Mucosa of stomach (tissue), 1 donor: Measurements from ENCODE around the gene TAS1R3.

Source experiments
- H3K27me3 ChIP-seq: one replicate; pipeline ENCODE4 v1.7.0; 2013; ENCODE audit warnings: mild to moderate bottlenecking, low read length; ENCODE audit not compliant: control insufficient read depth, insufficient read depth
- H3K36me3 ChIP-seq: one replicate; pipeline ENCODE4 v1.7.0; 2013; ENCODE audit warnings: low read length; ENCODE audit not compliant: control insufficient read depth, insufficient read depth
- H3K4me1 ChIP-seq: one replicate; pipeline ENCODE4 v1.7.0; 2013; ENCODE audit warnings: mild to moderate bottlenecking, low read length; ENCODE audit not compliant: control insufficient read depth, insufficient read depth
- H3K4me3 ChIP-seq: one replicate; pipeline ENCODE4 v1.7.0; 2013; ENCODE audit warnings: low read length
- H3K9ac ChIP-seq: one replicate; pipeline ENCODE4 v1.7.0; 2013; ENCODE audit warnings: mild to moderate bottlenecking, low read length, moderate library complexity
- H3K9me3 ChIP-seq: one replicate; pipeline ENCODE4 v1.7.0; 2013; ENCODE audit warnings: mild to moderate bottlenecking, low read length, moderate library complexity; ENCODE audit not compliant: control insufficient read depth
- donor health status: Pancreatic carcinoma.

TAS1R3 gene

DNA sequence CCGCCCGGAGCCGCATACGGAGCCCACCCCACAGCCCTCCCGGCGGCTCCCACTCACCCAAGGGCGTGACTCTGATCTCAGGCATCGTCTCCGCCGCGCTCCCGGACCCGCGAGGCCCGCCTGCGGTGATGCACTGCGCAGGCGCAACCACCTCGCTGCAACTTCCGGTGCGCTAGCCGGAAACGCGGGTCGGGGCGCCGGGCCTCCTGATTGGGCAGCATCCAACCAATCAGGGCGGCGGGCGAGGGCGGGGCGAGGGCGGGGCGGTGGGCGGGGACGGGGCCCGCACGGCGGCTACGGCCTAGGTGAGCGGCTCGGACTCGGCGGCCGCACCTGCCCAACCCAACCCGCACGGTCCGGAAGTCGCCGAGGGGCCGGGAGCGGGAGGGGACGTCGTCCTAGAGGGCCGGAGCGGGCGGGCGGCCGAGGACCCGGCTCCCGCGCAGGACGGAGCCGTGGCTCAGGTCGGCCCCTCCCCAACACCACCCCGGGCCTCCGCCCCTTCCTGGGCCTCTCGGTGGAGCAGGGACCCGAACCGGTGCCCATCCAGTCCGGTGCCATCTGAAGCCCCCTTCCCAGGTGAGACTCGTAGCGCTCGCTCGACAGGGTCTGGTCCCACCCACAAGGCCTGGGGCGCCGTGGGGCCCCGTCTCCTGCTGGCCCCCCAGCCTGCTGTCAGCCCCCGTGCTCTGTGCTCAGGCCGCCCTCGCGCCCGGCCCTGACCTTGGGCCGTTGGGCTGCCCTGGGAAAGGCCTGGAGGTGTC is 6.4 kb upstream of the TAS1R3 start, which contains the start of the genes CPTP and INTS11:
TSS of gene CPTP (plus strand) at position 279 of the 764 bp plus-strand sequence. CDS start 2,109 bp downstream, outside the sequence.
TSS of gene INTS11 (minus strand) at position 137 of the 764 bp plus-strand sequence. CDS start at position 85, 52 bp downstream.
- Histone ChIP-seq H3K4me1 (peaks cover 31% of the 10 kb centered on the region), H3K9me3 (no peaks in the 10 kb centered on the region), H3K4me3 (peak within 1 kb of the TSS; percentile 71), H3K27me3 (no peaks in the 10 kb centered on the region), H3K36me3 (no peaks in the 10 kb centered on the region), H3K9ac (peak within 1 kb of the TSS; percentile 84)

DNA sequence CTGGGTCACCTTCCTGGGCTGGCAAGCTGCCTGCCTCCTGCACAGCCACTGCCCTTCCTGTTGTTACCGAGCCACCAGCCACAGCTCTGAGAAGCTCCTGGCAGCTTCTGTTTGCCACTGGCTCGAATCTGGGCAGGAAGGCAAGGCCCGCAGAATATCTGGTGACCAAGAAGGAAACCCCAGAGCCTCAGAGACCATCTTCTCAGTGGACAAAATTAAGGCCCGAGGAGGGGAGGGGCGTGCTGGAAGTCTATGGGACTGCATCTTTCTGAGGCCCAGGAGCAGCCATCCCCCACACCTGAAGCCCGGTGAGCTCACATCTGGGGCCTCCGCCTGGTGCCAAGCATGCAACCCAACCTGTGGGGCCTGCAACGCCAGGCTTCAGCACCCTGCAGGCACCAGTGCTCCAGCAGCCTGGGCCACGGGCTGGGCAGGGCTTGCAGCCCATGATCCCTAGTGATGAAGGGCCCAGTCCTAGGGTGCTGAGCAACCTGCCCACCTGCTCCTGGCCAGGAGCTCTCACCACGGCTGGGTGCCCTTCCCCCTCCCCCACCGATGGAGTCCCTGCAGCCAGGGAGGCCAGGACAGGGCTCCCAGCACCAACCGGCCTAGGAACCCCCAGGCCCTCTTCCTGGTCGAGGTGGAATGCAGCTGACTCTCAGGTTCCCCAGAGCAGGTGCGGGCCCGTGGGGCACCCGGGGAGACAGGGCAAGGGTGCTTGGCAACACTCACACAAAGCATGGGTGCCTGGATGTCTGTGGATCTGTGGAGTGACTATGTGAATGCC is 5.6 kb upstream of the TAS1R3 start:
- H3K27me3 ChIP-seq: peaks cover 2% of the 10 kb centered on the region
- no peaks in the 10 kb centered on the region for H3K9me3 ChIP-seq
- H3K4me3 ChIP-seq: peak overlapping the region; percentile 71
- peaks cover 31% of the 10 kb centered on the region for H3K4me1 ChIP-seq
- H3K36me3 ChIP-seq: no peaks in the 10 kb centered on the region
- H3K9ac ChIP-seq: peak overlapping the region; percentile 84

DNA sequence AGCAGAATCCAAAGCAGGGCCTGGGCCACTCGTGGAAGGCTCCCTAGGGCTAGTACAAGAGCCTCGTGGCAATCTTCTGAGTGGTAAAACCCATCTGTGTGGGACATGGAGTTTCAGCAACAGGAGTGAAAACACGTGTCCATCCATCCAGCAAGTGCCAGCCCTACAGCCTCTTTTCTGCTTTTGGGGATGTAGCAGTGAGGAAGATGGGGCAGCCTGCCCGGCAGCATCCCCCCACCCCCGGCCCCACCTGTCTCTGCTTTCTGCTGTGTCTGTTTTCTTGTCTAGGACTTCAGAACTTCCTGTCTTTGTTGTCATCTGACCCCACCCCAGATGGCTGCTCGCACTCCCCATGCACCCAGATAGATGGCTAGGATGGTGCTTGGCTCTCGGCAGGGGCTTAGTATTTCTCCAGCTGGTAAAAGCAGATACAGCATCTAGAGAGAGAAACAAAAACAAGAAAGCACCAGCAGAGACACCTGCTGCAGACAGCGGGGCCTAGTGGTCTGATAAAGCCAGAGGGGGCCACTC is 4.9 kb upstream of the TAS1R3 start:
- H3K36me3 ChIP-seq: no peaks in the 10 kb centered on the region
- H3K9ac ChIP-seq: peak overlapping the region; percentile 84
- H3K9me3 ChIP-seq: no peaks in the 10 kb centered on the region
- H3K4me3 ChIP-seq: no peak overlapping the region
- H3K27me3 ChIP-seq: peaks cover 9% of the 10 kb centered on the region
- H3K4me1 ChIP-seq: peaks cover 33% of the 10 kb centered on the region

DNA sequence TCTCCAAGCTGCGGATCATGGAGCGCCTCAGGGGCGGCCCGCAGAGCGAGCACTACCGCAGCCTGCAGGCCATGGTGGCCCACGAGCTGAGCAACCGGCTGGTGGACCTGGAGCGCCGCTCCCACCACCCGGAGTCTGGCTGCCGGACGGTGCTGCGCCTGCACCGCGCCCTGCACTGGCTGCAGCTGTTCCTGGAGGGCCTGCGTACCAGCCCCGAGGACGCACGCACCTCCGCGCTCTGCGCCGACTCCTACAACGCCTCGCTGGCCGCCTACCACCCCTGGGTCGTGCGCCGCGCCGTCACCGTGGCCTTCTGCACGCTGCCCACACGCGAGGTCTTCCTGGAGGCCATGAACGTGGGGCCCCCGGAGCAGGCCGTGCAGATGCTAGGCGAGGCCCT is 3.8 kb upstream of the TAS1R3 start:
- Histone ChIP-seq H3K36me3 (no peaks in the 10 kb centered on the region), H3K4me1 (peaks cover 37% of the 10 kb centered on the region), H3K4me3 (no peak overlapping the region)

DNA sequence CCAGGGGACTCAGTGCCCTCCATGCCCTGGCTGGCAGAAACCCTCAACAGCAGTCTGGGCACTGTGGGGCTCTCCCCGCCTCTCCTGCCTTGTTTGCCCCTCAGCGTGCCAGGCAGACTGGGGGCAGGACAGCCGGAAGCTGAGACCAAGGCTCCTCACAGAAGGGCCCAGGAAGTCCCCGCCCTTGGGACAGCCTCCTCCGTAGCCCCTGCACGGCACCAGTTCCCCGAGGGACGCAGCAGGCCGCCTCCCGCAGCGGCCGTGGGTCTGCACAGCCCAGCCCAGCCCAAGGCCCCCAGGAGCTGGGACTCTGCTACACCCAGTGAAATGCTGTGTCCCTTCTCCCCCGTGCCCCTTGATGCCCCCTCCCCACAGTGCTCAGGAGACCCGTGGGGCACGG is 2.8 kb upstream of the TAS1R3 start:
- Histone ChIP-seq H3K9ac (no peak overlapping the region), H3K9me3 (no peaks in the 10 kb centered on the region), H3K36me3 (no peaks in the 10 kb centered on the region), H3K27me3 (peaks cover 15% of the 10 kb centered on the region), H3K4me1 (peaks cover 39% of the 10 kb centered on the region), H3K4me3 (no peak overlapping the region)

More for the DNA sequence above, 3.8 kb upstream of the TAS1R3 start:
- no peak overlapping the region for H3K9ac ChIP-seq
- peaks cover 15% of the 10 kb centered on the region for H3K27me3 ChIP-seq
- H3K9me3 ChIP-seq: no peaks in the 10 kb centered on the region

DNA sequence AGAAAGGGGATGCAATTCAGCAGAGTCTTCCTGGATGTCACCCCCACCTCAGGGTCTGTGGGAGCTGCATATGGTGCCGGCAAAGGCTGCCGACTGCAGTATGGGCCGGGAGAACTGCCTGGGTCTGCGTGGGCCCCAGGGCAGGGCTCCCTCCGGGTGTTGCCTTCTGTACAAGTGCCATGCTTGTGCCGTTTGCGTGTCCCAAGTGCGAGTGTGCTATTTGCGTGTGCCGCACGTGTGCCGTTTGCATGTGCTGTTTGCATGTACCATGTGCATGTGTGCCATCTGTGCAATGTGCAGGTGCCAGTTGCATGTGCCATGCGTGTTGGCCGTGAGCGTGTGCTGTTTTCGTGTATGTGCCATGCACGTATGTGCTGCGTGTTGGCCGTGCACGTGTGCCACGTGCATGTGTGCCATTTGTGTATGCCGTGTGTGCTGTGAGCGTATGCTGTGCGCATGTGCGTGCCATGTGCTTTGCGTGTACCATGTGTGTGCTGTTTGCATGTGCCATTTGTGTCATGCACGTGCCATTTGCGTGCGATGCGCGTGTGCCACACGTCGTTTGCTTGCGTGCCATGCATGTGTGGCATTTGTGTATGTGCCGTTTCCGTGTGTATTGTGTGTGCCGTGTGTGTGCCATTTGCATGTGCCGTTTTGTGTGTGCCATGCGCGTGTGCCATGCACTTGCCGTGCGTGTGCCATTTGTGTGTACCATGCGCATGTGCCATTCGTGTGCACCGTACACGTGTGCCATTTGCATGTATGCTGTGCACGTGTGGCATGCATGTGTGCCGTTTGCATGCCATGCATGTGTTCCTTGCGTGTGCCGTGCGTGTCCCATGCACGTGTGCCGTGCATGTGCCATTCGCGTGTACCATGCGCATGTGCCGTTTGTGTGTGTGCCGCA is 1.5 kb upstream of the TAS1R3 start:
- Histone ChIP-seq H3K4me1 (peaks cover 38% of the 10 kb centered on the region), H3K4me3 (no peak overlapping the region), H3K9ac (no peak overlapping the region), H3K9me3 (no peaks in the 10 kb centered on the region), H3K36me3 (no peaks in the 10 kb centered on the region), H3K27me3 (peaks cover 15% of the 10 kb centered on the region)

DNA sequence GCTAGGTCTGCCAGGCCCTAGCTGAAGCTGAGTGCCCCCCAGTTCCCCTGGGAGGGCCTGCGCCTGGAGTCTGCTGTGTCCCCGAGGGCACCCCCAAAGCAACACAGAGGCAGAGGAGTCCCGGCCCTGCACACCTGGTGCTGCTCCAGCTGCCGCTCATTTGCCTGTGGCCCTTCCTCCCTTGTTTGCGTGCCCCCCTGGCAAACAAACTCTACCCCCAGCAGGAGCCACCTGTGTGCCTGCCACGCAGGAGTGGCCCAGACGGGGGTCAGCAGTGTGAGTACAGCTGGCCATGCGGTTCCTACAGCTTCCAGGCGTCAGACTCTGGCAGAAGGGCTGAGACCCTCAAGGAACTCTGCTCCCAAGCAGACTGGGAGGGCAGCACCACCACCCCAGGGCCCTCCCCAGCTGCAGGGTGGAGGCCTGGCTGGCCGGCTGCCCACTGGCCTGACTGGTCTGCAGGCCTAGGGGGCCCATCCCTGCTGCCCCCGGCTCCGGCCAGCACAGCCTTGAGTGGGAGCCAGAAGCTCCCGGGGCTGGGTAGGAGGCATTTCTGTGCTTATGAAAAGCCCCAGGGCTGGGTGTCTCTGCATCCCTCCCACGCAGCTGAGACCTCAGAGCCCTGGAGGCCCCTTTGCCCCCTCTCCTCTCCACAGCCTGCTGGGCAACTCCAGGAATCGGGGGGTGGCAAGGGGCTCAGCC is 563 bp upstream of the TAS1R3 start:
- Histone ChIP-seq H3K9ac (no peak overlapping the region), H3K4me1 (peaks cover 32% of the 10 kb centered on the region), H3K9me3 (no peaks in the 10 kb centered on the region), H3K27me3 (peaks cover 15% of the 10 kb centered on the region), H3K36me3 (no peaks in the 10 kb centered on the region), H3K4me3 (no peak overlapping the region)

DNA sequence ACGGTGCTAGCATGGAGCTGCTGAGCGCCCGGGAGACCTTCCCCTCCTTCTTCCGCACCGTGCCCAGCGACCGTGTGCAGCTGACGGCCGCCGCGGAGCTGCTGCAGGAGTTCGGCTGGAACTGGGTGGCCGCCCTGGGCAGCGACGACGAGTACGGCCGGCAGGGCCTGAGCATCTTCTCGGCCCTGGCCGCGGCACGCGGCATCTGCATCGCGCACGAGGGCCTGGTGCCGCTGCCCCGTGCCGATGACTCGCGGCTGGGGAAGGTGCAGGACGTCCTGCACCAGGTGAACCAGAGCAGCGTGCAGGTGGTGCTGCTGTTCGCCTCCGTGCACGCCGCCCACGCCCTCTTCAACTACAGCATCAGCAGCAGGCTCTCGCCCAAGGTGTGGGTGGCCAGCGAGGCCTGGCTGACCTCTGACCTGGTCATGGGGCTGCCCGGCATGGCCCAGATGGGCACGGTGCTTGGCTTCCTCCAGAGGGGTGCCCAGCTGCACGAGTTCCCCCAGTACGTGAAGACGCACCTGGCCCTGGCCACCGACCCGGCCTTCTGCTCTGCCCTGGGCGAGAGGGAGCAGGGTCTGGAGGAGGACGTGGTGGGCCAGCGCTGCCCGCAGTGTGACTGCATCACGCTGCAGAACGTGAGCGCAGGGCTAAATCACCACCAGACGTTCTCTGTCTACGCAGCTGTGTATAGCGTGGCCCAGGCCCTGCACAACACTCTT is 1.1 kb downstream of the TAS1R3 start:
- H3K4me3 ChIP-seq: no peak overlapping the region
- H3K27me3 ChIP-seq: peaks cover 15% of the 10 kb centered on the region
- H3K36me3 ChIP-seq: no peaks in the 10 kb centered on the region
- no peaks in the 10 kb centered on the region for H3K9me3 ChIP-seq
- no peak overlapping the region for H3K9ac ChIP-seq
- peaks cover 23% of the 10 kb centered on the region for H3K4me1 ChIP-seq

DNA sequence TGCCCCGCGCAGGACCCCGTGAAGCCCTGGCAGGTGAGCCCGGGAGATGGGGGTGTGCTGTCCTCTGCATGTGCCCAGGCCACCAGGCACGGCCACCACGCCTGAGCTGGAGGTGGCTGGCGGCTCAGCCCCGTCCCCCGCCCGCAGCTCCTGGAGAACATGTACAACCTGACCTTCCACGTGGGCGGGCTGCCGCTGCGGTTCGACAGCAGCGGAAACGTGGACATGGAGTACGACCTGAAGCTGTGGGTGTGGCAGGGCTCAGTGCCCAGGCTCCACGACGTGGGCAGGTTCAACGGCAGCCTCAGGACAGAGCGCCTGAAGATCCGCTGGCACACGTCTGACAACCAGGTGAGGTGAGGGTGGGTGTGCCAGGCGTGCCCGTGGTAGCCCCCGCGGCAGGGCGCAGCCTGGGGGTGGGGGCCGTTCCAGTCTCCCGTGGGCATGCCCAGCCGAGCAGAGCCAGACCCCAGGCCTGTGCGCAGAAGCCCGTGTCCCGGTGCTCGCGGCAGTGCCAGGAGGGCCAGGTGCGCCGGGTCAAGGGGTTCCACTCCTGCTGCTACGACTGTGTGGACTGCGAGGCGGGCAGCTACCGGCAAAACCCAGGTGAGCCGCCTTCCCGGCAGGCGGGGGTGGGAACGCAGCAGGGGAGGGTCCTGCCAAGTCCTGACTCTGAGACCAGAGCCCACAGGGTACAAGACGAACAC is 1.8 kb downstream of the TAS1R3 start:
- no peak overlapping the region for H3K4me3 ChIP-seq
- H3K9me3 ChIP-seq: no peaks in the 10 kb centered on the region
- peaks cover 15% of the 10 kb centered on the region for H3K27me3 ChIP-seq
- H3K4me1 ChIP-seq: peaks cover 28% of the 10 kb centered on the region
- no peak overlapping the region for H3K9ac ChIP-seq
- H3K36me3 ChIP-seq: no peaks in the 10 kb centered on the region

DNA sequence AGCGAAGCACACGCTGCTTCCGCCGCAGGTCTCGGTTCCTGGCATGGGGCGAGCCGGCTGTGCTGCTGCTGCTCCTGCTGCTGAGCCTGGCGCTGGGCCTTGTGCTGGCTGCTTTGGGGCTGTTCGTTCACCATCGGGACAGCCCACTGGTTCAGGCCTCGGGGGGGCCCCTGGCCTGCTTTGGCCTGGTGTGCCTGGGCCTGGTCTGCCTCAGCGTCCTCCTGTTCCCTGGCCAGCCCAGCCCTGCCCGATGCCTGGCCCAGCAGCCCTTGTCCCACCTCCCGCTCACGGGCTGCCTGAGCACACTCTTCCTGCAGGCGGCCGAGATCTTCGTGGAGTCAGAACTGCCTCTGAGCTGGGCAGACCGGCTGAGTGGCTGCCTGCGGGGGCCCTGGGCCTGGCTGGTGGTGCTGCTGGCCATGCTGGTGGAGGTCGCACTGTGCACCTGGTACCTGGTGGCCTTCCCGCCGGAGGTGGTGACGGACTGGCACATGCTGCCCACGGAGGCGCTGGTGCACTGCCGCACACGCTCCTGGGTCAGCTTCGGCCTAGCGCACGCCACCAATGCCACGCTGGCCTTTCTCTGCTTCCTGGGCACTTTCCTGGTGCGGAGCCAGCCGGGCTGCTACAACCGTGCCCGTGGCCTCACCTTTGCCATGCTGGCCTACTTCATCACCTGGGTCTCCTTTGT is 2.6 kb downstream of the TAS1R3 start:
- Histone ChIP-seq H3K9ac (no peak overlapping the region), H3K9me3 (no peaks in the 10 kb centered on the region), H3K4me1 (peaks cover 28% of the 10 kb centered on the region), H3K27me3 (peaks cover 15% of the 10 kb centered on the region), H3K4me3 (no peak overlapping the region), H3K36me3 (no peaks in the 10 kb centered on the region)
